ENCODE results near the gene OCA2.

OCA2 gene

GRCh38 chr15:28118531-28118930 lies 19.4 kb upstream of the OCA2 start:
- no peak for DNase-seq

- DNase-seq = no peak
Measured at GRCh38 chr15:28118083-28118482, 19.0 kb upstream of the OCA2 start.

GRCh38 chr15:28117432-28117990 lies 18.4 kb upstream of the OCA2 start:
- no peak for DNase-seq

GRCh38 chr15:28116521-28117431 lies 17.7 kb upstream of the OCA2 start:
- no peak for DNase-seq

GRCh38 chr15:28115871-28116270 lies 16.8 kb upstream of the OCA2 start:
- no peak for DNase-seq

GRCh38 chr15:28114721-28115622 lies 15.9 kb upstream of the OCA2 start:
- DNase-seq = no peak

- no peak for DNase-seq
Measured at GRCh38 chr15:28114114-28114455, 15.0 kb upstream of the OCA2 start.

- DNase-seq = no peak
Measured at GRCh38 chr15:28113394-28114113, 14.4 kb upstream of the OCA2 start.

GRCh38 chr15:28112962-28113361 lies 13.8 kb upstream of the OCA2 start:
- DNase-seq = no peak

GRCh38 chr15:28112101-28112760 lies 13.1 kb upstream of the OCA2 start:
- DNase-seq = no peak

- DNase-seq = no peak
Measured at GRCh38 chr15:28111543-28111942, 12.4 kb upstream of the OCA2 start.

GRCh38 chr15:28110481-28110881 lies 11.4 kb upstream of the OCA2 start:
- DNase-seq = no peak

GRCh38 chr15:28109626-28110455 lies 10.7 kb upstream of the OCA2 start:
- DNase-seq = no peak

GRCh38 chr15:28107904-28108275 lies 8.8 kb upstream of the OCA2 start:
- DNase-seq = no peak

GRCh38 chr15:28107111-28107903 lies 8.2 kb upstream of the OCA2 start:
- no peak for DNase-seq

- no peak for DNase-seq
Measured at GRCh38 chr15:28106294-28107110, 7.4 kb upstream of the OCA2 start.

GRCh38 chr15:28105793-28106192 lies 6.7 kb upstream of the OCA2 start:
- DNase-seq = no peak

- DNase-seq = no peak
Measured at GRCh38 chr15:28105224-28105791, 6.2 kb upstream of the OCA2 start.

GRCh38 chr15:28104326-28104725 lies 5.2 kb upstream of the OCA2 start:
- no peak for DNase-seq
